ENCODE data around the gene LCE1B.

DNA sequence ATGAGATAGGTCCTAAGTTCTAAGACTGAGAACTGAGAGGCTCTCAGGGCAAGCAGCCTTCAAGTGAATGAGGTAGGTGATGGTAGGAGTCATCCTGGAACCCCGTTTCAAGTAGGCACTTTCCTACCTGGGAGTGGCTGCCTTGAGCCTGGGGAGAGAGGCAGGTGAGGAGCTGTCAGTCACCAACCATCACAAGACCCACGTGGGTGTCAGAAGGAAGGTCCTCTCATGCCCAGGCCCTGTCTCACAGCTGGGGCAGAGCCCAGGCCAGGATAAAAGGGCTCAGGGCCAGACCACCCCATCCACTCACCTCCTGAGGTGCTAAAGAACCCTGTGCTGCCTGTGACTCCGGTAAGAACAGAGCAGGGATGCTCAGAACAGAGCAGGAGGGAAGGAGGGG, 15.3 kb upstream of the LCE1B start, which contains the start of gene LCE1D:
- TF ChIP-seq, protein P1, sequence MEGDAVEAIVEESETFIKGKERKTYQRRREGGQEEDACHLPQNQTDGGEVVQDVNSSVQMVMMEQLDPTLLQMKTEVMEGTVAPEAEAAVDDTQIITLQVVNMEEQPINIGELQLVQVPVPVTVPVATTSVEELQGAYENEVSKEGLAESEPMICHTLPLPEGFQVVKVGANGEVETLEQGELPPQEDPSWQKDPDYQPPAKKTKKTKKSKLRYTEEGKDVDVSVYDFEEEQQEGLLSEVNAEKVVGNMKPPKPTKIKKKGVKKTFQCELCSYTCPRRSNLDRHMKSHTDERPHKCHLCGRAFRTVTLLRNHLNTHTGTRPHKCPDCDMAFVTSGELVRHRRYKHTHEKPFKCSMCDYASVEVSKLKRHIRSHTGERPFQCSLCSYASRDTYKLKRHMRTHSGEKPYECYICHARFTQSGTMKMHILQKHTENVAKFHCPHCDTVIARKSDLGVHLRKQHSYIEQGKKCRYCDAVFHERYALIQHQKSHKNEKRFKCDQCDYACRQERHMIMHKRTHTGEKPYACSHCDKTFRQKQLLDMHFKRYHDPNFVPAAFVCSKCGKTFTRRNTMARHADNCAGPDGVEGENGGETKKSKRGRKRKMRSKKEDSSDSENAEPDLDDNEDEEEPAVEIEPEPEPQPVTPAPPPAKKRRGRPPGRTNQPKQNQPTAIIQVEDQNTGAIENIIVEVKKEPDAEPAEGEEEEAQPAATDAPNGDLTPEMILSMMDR (IDR thresholded peaks at IDR 0.05), result no peak
- no peak for TF ChIP-seq EZH2 (IDR thresholded peaks at IDR 0.05)
